ENCODE measurements around the gene SRP68. TPM values are rescaled to one million over a fixed set of nuclear protein-coding genes. Genes with fewer than 3 reads are reported as not detected.
A peak's percentile ranks its signal among the peaks of the same experiment; 100 is the strongest.
"Not testable (repeated sequence)": the region's sequence is repeated elsewhere in the genome, so short reads cannot be mapped to it uniquely, and the experiment has no call there.

The SRP68 gene
- total and polyA plus RNA-seq, 2 donors from 2014 or later, result 52.7 to 68.1 TPM

GRCh38 chr17:76048025-76048605, 24.2 kb downstream of the SRP68 start:
- Histone ChIP-seq H3K27me3 (ENCODE audit: control insufficient read depth, insufficient read depth, low read length) (no peaks in the 10 kb centered on the region), H3K4me3 (ENCODE audit: low read length in 3 of 3) (no peak overlapping the region), H3K4me1 (ENCODE audit: control insufficient read depth in 2 of 3, insufficient read depth in 2 of 3, low read depth in 1 of 3, low read length in 3 of 3) (peaks cover 0 to 4% (median 2%) of the 10 kb centered on the region in 3 donors), H3K27ac (ENCODE audit: low read depth in 2 of 2, low read length in 2 of 2) (no peak overlapping the region), H3K9me3 (ENCODE audit: control insufficient read depth in 2 of 3, insufficient read depth in 1 of 3, low read length in 3 of 3) (no peaks in the 10 kb centered on the region), H3K9ac (ENCODE audit: low read length in 3 of 3) (no peak overlapping the region), H3K36me3 (ENCODE audit: control insufficient read depth in 2 of 3, insufficient read depth in 3 of 3, low read length in 3 of 3) (peaks cover 18 to 57% (median 42%) of the 10 kb centered on the region in 3 donors)
- FAIRE-seq, result no peak
- no peak for DNase-seq
- intact Hi-C loops (cut with DNase I), result no loop called here
- TF ChIP-seq, protein P1, sequence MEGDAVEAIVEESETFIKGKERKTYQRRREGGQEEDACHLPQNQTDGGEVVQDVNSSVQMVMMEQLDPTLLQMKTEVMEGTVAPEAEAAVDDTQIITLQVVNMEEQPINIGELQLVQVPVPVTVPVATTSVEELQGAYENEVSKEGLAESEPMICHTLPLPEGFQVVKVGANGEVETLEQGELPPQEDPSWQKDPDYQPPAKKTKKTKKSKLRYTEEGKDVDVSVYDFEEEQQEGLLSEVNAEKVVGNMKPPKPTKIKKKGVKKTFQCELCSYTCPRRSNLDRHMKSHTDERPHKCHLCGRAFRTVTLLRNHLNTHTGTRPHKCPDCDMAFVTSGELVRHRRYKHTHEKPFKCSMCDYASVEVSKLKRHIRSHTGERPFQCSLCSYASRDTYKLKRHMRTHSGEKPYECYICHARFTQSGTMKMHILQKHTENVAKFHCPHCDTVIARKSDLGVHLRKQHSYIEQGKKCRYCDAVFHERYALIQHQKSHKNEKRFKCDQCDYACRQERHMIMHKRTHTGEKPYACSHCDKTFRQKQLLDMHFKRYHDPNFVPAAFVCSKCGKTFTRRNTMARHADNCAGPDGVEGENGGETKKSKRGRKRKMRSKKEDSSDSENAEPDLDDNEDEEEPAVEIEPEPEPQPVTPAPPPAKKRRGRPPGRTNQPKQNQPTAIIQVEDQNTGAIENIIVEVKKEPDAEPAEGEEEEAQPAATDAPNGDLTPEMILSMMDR (IDR thresholded peaks at IDR 0.05; ENCODE audit: borderline replicate concordance, extremely low read depth, insufficient read depth), result no peak

GRCh38 chr17:76046064-76046463, 26.3 kb downstream of the SRP68 start:
- Histone ChIP-seq H3K9ac (ENCODE audit: low read length in 3 of 3) (no peak overlapping the region), H3K4me1 (ENCODE audit: control insufficient read depth in 2 of 3, insufficient read depth in 2 of 3, low read depth in 1 of 3, low read length in 3 of 3) (peaks cover 0 to 4% (median 1%) of the 10 kb centered on the region in 3 donors), H3K27ac (ENCODE audit: low read depth in 2 of 2, low read length in 2 of 2) (no peak overlapping the region), H3K27me3 (ENCODE audit: control insufficient read depth, insufficient read depth, low read length) (no peaks in the 10 kb centered on the region), H3K36me3 (ENCODE audit: control insufficient read depth in 2 of 3, insufficient read depth in 3 of 3, low read length in 3 of 3) (peaks cover 22 to 63% (median 50%) of the 10 kb centered on the region in 3 donors), H3K4me3 (ENCODE audit: low read length in 3 of 3) (no peak overlapping the region), H3K9me3 (ENCODE audit: control insufficient read depth in 2 of 3, insufficient read depth in 1 of 3, low read length in 3 of 3) (no peaks in the 10 kb centered on the region)
- peak in 1 of 5 donors; percentile 39 for DNase-seq
- intact Hi-C loops (cut with DNase I), result no loop called here
- TF ChIP-seq, protein P1 (IDR thresholded peaks at IDR 0.05; ENCODE audit: borderline replicate concordance, extremely low read depth, insufficient read depth), result no peak
- no peak for FAIRE-seq

- H3K27ac ChIP-seq (ENCODE audit: low read depth in 2 of 2, low read length in 2 of 2); H3K9me3 ChIP-seq (ENCODE audit: control insufficient read depth in 2 of 3, insufficient read depth in 1 of 3, low read length in 3 of 3); FAIRE-seq; H3K9ac ChIP-seq (ENCODE audit: low read length in 3 of 3); intact Hi-C loops (cut with DNase I); H3K4me1 ChIP-seq (ENCODE audit: control insufficient read depth in 2 of 3, insufficient read depth in 2 of 3, low read depth in 1 of 3, low read length in 3 of 3); H3K4me3 ChIP-seq (ENCODE audit: low read length in 3 of 3); H3K27me3 ChIP-seq (ENCODE audit: control insufficient read depth, insufficient read depth, low read length): not testable (repeated sequence)
- peaks cover 26 to 71% (median 60%) of the 10 kb centered on the region in 3 donors for H3K36me3 ChIP-seq (ENCODE audit: control insufficient read depth in 2 of 3, insufficient read depth in 3 of 3, low read length in 3 of 3)
- DNase-seq, result peak in 1 of 5 donors; percentile 7
These were observed 27.8 kb downstream of the SRP68 start for GRCh38 chr17:76044475-76045007.

DNA sequence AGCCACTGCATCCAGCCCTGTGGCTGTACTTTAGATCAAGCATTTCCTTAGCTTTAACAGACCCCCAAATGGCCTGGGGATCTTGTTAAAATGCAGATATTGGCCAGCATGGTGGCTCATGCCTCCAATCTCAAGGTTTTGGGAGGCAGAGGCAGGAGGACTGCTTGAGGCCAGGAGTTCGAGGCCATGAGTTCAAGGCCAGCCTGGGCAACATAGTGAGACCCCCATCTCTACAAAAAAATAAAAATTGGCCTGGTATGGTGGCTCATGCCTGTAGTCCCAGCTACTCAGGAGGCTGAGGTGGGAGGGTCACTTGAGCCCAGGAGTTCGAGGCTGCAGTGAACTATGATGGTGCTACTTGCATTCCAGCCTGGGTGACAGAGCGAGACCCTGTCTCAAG, 29.4 kb downstream of the SRP68 start:
- H3K27me3 ChIP-seq (ENCODE audit: control insufficient read depth, insufficient read depth, low read length); DNase-seq; H3K27ac ChIP-seq (ENCODE audit: low read depth in 2 of 2, low read length in 2 of 2); H3K9me3 ChIP-seq (ENCODE audit: control insufficient read depth in 2 of 3, insufficient read depth in 1 of 3, low read length in 3 of 3); intact Hi-C loops (cut with DNase I); H3K9ac ChIP-seq (ENCODE audit: low read length in 3 of 3); FAIRE-seq; H3K4me3 ChIP-seq (ENCODE audit: low read length in 3 of 3); H3K4me1 ChIP-seq (ENCODE audit: control insufficient read depth in 2 of 3, insufficient read depth in 2 of 3, low read depth in 1 of 3, low read length in 3 of 3): not testable (repeated sequence)
- H3K36me3 ChIP-seq (ENCODE audit: control insufficient read depth in 2 of 3, insufficient read depth in 3 of 3, low read length in 3 of 3), result peaks cover 23 to 68% (median 56%) of the 10 kb centered on the region in 3 donors
